Glutamatergic neuron (in vitro differentiated cells): ENCODE data around the gene NPW. TPM values are rescaled to one million over a fixed set of nuclear protein-coding genes. Genes with fewer than 3 reads are reported as not detected.

Source experiments
- DNase-seq: peaks from one replicate; pipeline ENCODE4 v3.0.0; 2022
- H3K27ac Mint-ChIP-seq: one replicate; pipeline ENCODE4 v1.8.0; 2020; ENCODE audit warnings: mild to moderate bottlenecking, mixed read lengths, inconsistent platforms; ENCODE audit not compliant: unreplicated experiment
- H3K27me3 Mint-ChIP-seq: one replicate; pipeline ENCODE4 v1.8.0; 2020; ENCODE audit warnings: mild to moderate bottlenecking, moderate library complexity, mixed read lengths, inconsistent platforms; ENCODE audit not compliant: unreplicated experiment
- H3K36me3 Mint-ChIP-seq: one replicate; pipeline ENCODE4 v1.8.0; 2020; ENCODE audit warnings: mild to moderate bottlenecking, mixed read lengths, inconsistent platforms; ENCODE audit not compliant: unreplicated experiment
- H3K4me1 Mint-ChIP-seq: one replicate; pipeline ENCODE4 v1.8.0; 2020; ENCODE audit warnings: mild to moderate bottlenecking, low read depth, mixed read lengths, inconsistent platforms; ENCODE audit not compliant: unreplicated experiment
- H3K4me3 Mint-ChIP-seq: one replicate; pipeline ENCODE4 v1.8.0; 2020; ENCODE audit warnings: mild to moderate bottlenecking, mixed read lengths, inconsistent platforms; ENCODE audit not compliant: unreplicated experiment
- H3K9me3 Mint-ChIP-seq: one replicate; pipeline ENCODE4 v1.8.0; 2020; ENCODE audit warnings: mild to moderate bottlenecking, moderate library complexity, mixed read lengths, inconsistent platforms; ENCODE audit not compliant: unreplicated experiment
- total RNA-seq: library from RNA; stranded (reverse); fragmentation: NEBNext Ultra II Directional; extraction: Animal tissue kit (Norgen Biotek cat#: 25700); gene quantifications from one replicate; pipeline ENCODE4 v1.2.1, GENCODE V29; 2021; ENCODE audit not compliant: unreplicated experiment
- TF ChIP-seq, protein P1 (sequence below): fragments of 200-600 bp; sonication (generic); IDR thresholded peaks from one replicate; pipeline ENCODE4 v1.5.0; 2021; ENCODE audit not compliant: partially characterized antibody, unreplicated experiment

NPW gene
- total RNA-seq, 1 donor from 2014 or later = 0.91 TPM

DNA sequence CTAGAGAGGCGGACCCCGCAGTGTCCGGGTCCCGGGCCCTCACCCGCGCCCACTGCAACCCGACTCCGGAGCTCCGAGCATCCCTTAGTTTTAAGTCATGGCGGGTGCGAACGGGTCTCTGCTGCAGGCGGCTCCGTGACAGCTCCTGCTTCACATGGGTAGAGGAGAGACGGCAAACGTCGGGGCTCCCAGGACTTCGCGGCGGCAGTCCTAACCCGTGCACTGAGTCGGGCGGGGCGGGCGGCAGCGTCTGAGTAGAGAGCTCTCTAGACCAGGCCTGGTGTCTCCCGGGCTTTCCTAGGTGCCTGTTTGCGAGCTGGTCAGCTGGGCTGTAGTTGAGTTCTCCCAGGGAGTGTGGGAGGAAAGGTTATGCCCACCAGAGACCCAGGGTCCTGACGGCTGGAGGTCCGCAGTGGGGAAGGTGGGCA, 28.5 kb downstream of the NPW start:
- H3K4me3 Mint-ChIP-seq = peak overlapping the region; percentile 92
- no peak overlapping the region for H3K27ac Mint-ChIP-seq
- H3K9me3 Mint-ChIP-seq = peaks cover 12% of the 10 kb centered on the region
- DNase-seq = no peak
- peaks cover 2% of the 10 kb centered on the region for H3K27me3 Mint-ChIP-seq
- no peaks in the 10 kb centered on the region for H3K36me3 Mint-ChIP-seq
- peaks cover 9% of the 10 kb centered on the region for H3K4me1 Mint-ChIP-seq
- TF ChIP-seq, protein P1, sequence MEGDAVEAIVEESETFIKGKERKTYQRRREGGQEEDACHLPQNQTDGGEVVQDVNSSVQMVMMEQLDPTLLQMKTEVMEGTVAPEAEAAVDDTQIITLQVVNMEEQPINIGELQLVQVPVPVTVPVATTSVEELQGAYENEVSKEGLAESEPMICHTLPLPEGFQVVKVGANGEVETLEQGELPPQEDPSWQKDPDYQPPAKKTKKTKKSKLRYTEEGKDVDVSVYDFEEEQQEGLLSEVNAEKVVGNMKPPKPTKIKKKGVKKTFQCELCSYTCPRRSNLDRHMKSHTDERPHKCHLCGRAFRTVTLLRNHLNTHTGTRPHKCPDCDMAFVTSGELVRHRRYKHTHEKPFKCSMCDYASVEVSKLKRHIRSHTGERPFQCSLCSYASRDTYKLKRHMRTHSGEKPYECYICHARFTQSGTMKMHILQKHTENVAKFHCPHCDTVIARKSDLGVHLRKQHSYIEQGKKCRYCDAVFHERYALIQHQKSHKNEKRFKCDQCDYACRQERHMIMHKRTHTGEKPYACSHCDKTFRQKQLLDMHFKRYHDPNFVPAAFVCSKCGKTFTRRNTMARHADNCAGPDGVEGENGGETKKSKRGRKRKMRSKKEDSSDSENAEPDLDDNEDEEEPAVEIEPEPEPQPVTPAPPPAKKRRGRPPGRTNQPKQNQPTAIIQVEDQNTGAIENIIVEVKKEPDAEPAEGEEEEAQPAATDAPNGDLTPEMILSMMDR = no peak

GRCh38 chr16:2053211-2053610, 33.6 kb downstream of the NPW start:
- DNase-seq = no peak
- Mint-ChIP-seq H3K9me3 (peaks cover 15% of the 10 kb centered on the region), H3K27ac (no peak overlapping the region), H3K36me3 (no peaks in the 10 kb centered on the region), H3K4me3 (no peak overlapping the region), H3K27me3 (peaks cover 2% of the 10 kb centered on the region), H3K4me1 (peaks cover 7% of the 10 kb centered on the region)
- TF ChIP-seq, protein P1 = no peak

GRCh38 chr16:2053897-2054296, 34.3 kb downstream of the NPW start:
- H3K27me3 Mint-ChIP-seq = peaks cover 4% of the 10 kb centered on the region
- H3K9me3 Mint-ChIP-seq = peaks cover 15% of the 10 kb centered on the region

GRCh38 chr16:2054543-2055245, 35.1 kb downstream of the NPW start:
- no peaks in the 10 kb centered on the region for H3K36me3 Mint-ChIP-seq
- H3K4me1 Mint-ChIP-seq = peaks cover 3% of the 10 kb centered on the region
- no peak overlapping the region for H3K4me3 Mint-ChIP-seq
- TF ChIP-seq, protein P1 = no peak
- H3K9me3 Mint-ChIP-seq = peaks cover 15% of the 10 kb centered on the region
- H3K27ac Mint-ChIP-seq = no peak overlapping the region
- DNase-seq = no peak
- H3K27me3 Mint-ChIP-seq = peaks cover 4% of the 10 kb centered on the region

More at GRCh38 chr16:2053897-2054296, 34.3 kb downstream of the NPW start:
- peaks cover 3% of the 10 kb centered on the region for H3K4me1 Mint-ChIP-seq
- H3K4me3 Mint-ChIP-seq = no peak overlapping the region
- H3K36me3 Mint-ChIP-seq = no peaks in the 10 kb centered on the region
- TF ChIP-seq, protein P1 = no peak
- DNase-seq = no peak
- H3K27ac Mint-ChIP-seq = no peak overlapping the region

- H3K27ac Mint-ChIP-seq = peak overlapping the region; percentile 66
- no peak overlapping the region for H3K4me3 Mint-ChIP-seq
- peaks cover 3% of the 10 kb centered on the region for H3K4me1 Mint-ChIP-seq
- TF ChIP-seq, protein P1 = no peak
- H3K9me3 Mint-ChIP-seq = peaks cover 15% of the 10 kb centered on the region
- peaks cover 4% of the 10 kb centered on the region for H3K27me3 Mint-ChIP-seq
- no peaks in the 10 kb centered on the region for H3K36me3 Mint-ChIP-seq
- DNase-seq = no peak
Measured at GRCh38 chr16:2056077-2056476, 36.5 kb downstream of the NPW start.
